T-helper 9 cell (primary cell): ENCODE results near the gene SEL1L3.

Experiments
- DNase-seq: peaks from one replicate; pipeline ENCODE4 v3.0.0-alpha.2; 2020

Gene SEL1L3

GRCh38 chr4:25816591-25817058, 46.2 kb downstream of the SEL1L3 start:
- no peak for DNase-seq

DNA sequence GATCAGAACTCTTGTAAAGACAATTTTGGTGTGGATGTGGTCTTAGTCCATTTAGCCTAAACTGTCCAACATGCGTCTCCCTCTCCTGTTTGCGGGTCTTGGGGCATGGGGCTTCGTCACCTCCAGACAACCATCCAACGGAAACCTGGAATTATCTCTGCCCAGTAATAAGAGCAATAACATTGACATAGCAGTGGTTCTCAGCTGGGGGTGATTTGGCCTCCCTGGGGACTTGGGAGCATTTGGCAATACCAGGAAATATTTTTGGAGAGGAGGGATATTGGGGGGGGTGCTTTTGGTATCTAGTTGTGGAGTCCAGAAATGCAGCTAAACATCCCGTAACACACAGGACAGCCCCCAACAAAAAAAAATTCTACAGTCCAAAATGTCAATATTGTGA, 47.2 kb downstream of the SEL1L3 start:
- no peak for DNase-seq

- no peak for DNase-seq
Measured at GRCh38 chr4:25814301-25815136, 48.3 kb downstream of the SEL1L3 start.

DNA sequence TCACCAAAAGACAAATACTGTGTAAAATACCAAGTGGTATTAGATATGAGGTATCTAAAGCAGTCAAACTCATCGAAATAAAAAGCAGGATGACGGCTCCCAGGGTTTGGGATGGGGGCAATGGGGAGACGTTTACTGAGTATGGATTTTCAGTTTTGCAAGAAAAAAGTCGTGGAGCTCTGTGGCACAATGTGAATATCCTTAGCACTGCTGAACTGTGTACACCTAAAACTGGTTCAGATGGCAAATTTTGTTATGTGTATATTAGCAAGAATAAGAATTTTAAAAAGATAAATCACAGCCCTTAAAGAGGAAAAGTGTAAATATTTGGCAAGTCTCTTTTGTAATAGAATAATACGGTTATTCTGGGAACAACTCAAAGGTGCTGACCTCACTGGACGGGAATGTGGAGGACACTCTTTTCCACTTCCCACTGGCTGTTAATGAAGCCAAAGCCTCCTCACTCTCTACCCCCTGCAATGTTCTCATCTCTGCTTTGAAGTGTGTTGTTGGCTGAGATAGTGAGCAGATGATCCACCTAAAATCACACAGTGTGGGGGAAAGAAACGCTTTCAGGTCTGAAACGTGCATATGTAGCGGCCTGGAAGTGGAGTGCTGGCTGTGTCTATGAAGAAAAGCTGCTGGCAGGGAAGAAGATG, 49.2 kb downstream of the SEL1L3 start:
- no peak for DNase-seq

DNA sequence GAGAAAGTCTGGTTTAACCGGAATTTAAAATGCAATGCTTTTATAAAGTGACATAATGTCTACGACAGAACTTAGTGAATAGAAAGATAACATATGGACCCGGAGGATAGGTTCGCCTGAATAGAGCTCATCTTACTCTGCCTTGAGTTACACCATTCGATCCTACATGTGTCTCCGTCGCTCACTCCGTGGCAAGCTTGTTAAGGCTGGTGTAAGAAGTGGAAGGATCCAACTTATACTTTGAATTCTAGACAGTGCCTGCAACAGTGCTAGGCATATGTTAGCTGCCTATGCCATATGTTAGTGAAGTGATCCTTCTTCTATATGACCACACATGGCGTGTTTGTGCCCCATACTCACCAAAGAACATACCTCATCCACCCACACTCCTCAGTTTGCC, 50.9 kb downstream of the SEL1L3 start:
- DNase-seq, result no peak

DNA sequence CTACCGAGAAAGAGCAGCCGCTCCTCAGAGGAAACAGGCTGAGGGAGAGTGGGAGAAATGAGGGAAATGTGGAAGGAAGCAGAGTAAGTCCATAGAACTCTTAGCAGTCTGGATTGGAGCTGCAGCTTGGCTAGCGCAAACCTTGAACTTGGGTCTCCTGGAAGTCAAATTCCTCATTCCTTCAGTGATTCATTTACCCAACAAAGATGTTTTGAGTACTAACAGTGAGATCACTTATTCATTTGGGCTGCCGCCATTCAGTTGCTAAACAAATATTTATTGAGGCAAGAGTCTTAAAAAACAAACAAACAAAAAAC, 51.5 kb downstream of the SEL1L3 start:
- no peak for DNase-seq

GRCh38 chr4:25810461-25811373, 52.1 kb downstream of the SEL1L3 start:
- no peak for DNase-seq

DNA sequence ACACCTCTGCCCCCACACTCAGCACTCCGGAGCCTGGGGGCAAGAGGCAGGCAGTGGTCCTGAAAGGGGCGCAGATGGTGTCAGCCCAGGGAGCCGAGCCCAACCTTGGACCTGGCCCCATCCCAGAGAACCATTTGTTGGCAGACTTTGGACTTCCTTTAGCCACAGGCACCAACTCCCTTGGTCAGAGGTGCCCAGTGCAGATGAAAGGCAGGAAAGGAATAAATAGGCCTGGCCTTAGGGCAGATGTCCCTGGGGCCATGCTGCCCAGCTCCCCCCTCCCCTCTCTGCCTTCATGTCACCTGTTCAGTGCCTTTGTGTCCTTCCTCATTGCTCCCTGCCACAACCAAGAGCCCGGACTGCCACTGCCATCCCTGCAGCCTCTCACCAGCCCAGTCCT, 52.8 kb downstream of the SEL1L3 start:
- DNase-seq, result no peak

DNA sequence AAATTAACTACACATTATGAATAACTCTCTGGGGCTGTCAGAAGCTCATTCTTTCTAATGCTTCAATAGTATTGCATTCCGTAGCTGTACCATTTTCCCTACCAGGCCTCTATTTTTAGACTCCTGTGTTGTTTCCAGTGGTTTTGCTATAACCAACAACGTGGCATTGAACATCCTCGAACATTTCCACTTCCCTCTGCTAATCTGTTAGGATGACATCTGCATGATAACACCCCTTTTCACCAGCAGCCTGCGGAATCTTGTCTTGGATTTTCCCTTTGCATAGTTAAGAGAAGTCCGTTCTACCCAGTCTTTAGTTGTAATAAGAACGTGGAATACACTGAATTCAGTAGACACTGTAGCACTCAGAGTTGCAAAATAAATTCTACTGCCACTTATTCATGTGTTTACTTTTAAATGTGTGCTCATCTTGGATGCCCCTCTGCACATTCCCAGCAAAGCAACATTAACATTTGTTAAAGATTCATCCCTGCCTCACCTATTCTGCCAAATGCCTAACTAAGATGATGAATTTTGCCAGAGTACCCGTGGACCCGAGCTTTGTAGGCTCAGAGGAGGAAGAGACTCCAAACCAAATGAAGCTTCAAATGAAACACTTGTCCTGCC, 55.6 kb downstream of the SEL1L3 start:
- no peak for DNase-seq

DNA sequence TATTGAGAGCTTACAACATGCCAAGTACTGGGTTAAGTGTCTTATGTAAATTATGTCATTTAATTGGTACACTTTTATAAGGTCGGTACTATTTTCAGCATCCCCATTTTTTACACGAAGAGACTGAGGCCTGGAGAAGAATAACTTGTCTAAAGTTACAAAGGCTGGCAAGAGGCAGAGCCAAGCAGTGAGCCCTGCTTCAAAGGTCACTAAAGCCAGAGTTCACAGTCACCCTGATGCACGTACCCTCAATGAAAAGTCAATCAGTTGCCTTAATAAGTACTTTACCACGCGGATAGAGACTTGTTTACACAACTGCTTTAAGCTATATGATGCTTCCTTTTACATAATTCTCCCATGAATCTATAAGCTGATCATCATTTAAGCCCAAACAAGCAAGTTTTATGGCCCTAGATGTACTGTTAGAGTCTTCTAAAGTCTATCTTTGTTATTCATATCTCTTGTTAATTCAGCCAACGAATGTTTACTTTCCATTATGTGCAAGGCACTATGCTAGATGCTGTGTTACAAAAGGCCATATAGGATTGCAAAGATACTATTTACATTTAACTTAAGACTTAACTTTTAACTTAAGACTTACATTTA, 57.4 kb downstream of the SEL1L3 start:
- no peak for DNase-seq

DNA sequence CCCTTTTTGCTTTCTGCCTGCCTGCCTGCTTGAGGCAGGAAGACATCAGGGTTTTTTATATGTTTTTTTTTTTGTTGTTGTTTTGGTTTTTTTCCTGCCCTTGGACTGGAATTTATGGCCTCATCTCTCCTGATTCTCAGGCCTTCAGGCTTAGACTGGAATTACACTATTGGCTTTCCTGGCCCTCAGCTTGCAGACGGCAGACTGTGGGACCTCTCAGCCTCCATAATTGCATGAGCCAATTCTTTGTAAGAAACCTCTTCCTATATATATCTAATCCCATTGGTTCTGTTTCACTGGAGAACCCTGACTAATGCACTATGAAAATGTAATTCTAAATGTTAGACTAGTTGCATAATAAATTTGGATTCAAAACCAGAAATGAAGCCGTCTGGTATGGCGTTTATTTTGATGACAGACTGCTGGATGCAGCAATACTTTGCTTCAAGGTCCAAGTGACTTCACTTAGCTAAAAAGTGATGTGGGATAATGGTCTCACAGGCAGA, 59.0 kb downstream of the SEL1L3 start:
- no peak for DNase-seq

- DNase-seq, result no peak
Measured at GRCh38 chr4:25801594-25801993, 61.2 kb downstream of the SEL1L3 start.

GRCh38 chr4:25800245-25800644, 62.5 kb downstream of the SEL1L3 start:
- no peak for DNase-seq

- DNase-seq, result no peak
Measured at GRCh38 chr4:25799522-25799921, 63.3 kb downstream of the SEL1L3 start.

DNA sequence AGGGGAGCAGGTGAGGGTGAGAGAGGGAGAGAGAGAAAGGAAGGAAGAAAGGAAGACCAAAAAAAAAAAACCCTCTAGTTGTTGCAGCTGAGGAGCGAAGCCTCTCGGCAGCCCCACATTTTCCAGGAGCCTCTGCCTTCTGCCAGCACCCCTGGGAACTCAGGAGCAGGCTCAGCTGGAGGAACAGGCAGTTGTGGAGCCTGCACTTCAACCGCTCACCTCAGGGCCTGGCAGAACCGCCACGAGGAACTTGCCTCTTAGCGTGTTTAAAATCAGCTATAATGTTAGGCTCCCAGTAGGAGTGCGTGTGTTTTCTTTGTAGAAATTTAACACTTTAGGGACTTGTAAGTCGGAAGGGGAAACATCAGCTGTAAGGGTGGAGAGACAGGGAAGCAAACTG, 65.7 kb downstream of the SEL1L3 start:
- no peak for DNase-seq

DNA sequence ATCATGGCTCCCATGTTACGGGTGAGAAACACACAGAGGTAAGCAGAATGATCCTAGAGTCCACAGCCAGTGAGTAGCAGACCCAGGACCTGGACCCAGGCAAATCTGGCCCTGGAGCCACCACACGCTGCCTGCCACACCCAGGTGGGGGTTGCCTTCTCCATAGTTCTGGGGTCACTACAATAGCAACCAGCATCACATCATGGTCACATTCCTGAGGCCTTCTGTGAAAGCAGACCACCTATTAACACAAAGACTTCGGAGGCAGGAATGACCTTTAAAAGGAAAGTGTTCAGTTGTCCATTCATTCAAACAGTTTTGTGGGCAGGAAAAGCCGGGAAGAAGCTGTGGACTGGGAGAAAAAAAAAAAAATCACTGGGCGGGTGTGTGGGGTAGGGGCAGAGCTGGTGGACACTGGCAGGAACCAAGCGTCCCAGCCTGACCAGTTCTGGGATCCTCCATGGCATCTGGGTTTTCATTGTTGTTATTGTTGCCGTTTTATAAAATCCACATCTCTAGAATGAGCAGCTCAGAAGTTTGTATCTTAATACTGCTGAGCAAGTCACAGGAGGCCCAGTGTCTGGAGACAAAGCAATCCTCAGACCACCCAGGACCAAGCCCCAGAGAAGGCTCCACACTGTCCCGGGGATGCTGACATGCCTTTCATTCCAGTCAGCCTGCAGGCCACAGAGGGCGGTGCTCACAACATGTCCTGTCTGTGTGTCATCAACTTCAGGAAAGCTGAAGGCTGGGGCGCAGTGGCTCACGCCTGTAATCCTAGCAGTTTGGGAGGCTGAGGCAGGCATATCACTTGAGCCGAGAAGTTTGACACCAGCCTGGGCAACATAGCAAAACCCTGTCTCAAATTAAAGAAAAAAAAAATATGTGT, 67.0 kb downstream of the SEL1L3 start:
- DNase-seq, result no peak

DNA sequence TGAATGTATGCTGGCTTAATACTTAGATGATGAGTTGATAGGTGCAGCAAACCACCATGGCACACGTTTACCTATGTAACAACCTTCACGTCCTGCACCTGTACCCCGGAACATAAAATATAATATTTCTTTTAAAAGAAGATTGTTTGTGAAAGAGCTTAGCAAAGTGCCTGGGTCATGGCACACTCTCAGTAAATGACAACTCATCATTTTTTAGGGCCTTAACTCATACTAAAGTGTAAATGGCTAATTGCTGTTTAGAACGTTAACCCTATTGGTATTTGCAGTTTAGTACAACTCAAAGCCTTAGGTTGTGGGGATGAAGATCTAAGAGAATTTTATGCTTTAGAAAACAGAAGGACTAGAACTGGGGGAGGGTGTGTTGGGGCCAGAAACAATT, 67.7 kb downstream of the SEL1L3 start:
- no peak for DNase-seq

- no peak for DNase-seq
Measured at GRCh38 chr4:25792876-25793275, 69.9 kb downstream of the SEL1L3 start.

- DNase-seq, result no peak
Measured at GRCh38 chr4:25792200-25792791, 70.5 kb downstream of the SEL1L3 start.

DNA sequence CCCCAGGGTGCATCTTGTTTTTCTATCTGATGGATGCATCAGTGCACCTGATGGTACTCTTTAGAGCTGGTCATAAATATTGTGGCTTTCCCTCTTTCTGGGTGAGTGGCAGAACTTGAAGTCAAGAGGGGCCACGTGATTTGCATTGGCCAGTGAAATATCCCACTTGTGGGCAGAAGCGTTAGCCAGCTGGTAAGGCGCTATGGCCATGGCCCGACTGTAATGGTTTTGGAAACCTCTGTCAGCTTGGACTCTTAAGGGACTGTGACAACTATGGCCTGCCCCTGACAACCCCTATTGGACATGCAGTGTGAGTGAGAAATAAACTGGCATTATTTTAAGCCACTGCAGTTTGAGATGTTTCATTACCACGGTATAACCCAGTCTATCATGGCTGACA, 72.8 kb downstream of the SEL1L3 start:
- DNase-seq, result no peak

GRCh38 chr4:25788703-25789238, 74.0 kb downstream of the SEL1L3 start:
- no peak for DNase-seq
